ENCODE measurements around the gene UHRF2. TPM values are rescaled to one million over a fixed set of nuclear protein-coding genes. Genes with fewer than 3 reads are reported as not detected.
A peak's percentile ranks its signal among the peaks of the same experiment; 100 is the strongest.
"Not testable (repeated sequence)": the region's sequence is repeated elsewhere in the genome, so short reads cannot be mapped to it uniquely, and the experiment has no call there.

UHRF2 gene, protein sequence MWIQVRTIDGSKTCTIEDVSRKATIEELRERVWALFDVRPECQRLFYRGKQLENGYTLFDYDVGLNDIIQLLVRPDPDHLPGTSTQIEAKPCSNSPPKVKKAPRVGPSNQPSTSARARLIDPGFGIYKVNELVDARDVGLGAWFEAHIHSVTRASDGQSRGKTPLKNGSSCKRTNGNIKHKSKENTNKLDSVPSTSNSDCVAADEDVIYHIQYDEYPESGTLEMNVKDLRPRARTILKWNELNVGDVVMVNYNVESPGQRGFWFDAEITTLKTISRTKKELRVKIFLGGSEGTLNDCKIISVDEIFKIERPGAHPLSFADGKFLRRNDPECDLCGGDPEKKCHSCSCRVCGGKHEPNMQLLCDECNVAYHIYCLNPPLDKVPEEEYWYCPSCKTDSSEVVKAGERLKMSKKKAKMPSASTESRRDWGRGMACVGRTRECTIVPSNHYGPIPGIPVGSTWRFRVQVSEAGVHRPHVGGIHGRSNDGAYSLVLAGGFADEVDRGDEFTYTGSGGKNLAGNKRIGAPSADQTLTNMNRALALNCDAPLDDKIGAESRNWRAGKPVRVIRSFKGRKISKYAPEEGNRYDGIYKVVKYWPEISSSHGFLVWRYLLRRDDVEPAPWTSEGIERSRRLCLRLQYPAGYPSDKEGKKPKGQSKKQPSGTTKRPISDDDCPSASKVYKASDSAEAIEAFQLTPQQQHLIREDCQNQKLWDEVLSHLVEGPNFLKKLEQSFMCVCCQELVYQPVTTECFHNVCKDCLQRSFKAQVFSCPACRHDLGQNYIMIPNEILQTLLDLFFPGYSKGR
- 31.6 TPM for polyA plus RNA-seq (2012; ENCODE audit: low read depth, missing spikeins)

DNA sequence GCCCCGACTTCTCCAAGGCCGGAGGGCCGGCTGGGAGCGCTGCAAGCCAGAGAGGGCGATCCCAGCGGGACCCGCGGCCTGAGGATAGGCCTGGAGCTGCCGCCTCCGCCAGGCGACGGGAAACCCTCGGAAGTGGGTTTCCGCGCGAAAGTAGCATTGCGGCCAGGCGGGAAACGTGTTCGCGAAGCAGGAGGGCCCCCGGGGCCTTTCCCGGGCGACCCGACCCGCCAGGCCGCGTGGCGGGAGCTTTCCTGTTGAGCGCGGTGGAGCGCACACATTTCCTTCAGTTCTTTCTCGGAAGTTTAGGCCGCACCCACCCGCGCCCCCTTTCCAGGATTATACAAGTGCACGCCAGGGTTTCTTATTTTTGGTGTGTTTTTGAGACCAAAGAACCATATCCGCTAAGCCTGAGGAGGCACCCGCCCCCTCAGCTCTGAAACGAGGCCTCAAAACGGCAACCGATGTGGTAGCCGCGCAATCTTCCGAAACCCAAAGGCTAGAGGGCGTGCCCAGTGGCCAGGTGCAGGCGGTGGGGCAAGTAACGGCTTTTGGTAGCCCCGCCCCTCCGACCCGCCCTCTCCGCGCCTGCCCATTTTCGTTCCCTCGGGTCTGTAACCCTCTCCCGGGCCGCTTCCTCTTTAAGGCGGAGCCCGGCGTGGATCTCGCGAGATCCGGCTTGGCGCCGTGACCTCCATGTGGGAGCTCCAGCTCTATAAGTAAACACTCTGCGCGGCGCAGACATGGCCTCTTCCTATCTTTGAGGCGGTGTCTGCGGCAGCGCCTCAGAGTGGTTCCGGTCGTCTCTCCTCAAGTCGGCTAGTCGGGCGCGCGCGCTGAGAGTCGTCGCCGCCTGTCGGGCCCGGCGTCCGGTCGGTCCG is at the start of gene UHRF2:
Gene UHRF2 (plus strand): TSS at position 713 of the 878 bp plus-strand sequence. CDS start 292 bp downstream, outside the sequence.
- peak; percentile 92 for FAIRE-seq
- peak; percentile 33 for TF ChIP-seq PAX5 (IDR thresholded peaks at IDR 0.05; ENCODE audit: insufficient read depth, low read length, severe bottlenecking)
- TF ChIP-seq POLR2AphosphoS5 (IDR thresholded peaks at IDR 0.05; ENCODE audit: low read depth, low read length) = peak; percentile 90
- TF ChIP-seq POLR2A (IDR thresholded peaks at IDR 0.05; ENCODE audit: low read depth, low read length) = peak; percentile 95
- TF ChIP-seq TAF1 (IDR thresholded peaks at IDR 0.05; ENCODE audit: low read depth, low read length) = peak; percentile 88
- peak; percentile 31; the same call in 1 of the 2 replicates for TF ChIP-seq POU2F2 (IDR thresholded peaks at IDR 0.05; ENCODE audit: low read depth, low read length)
- peak; percentile 86 for TF ChIP-seq SPI1 (IDR thresholded peaks at IDR 0.05; ENCODE audit: low read depth, low read length)
- peak; percentile 88 for DNase-seq (ENCODE audit: insufficient read length, low spot score)

DNA sequence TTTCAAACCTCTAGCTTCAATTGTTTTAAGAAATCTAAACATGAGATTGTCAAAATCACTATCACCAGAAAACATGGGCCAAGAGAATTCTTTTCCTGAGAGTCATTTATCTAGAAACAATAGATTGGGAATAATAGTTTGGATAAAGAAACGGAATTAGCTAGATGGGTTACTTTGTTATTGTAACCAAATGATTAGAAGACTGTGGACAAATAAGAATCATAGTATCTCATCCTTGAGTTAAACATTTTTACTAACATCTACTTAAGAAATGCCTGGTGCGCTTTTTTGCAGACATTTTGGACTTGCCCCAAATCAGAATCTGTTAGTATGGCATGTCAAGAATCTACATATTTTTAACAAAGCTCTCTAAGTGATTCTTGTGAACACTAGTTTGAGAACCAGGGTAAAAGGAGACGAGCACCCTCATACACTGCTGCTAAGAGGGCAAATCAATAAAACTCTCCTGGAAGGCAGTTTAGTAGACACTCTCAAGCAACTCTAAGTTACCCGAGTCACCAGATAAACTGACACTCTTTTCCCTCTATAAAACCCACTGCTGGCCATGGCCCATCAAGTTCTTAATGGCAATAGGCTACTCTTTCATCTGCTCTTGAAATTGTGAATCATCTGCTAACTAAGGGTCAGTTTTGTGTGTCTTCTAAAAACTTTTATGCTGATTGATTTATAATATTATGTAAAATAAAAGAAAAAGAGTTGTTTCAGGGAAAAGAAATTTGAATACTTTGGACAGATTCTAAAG is 45.7 kb upstream of the UHRF2 start:
- FAIRE-seq (no peak), DNase-seq (ENCODE audit: insufficient read length, low spot score) (no peak)
- TF ChIP-seq POLR2A (IDR thresholded peaks at IDR 0.05; ENCODE audit: low read depth, low read length) = no peak
- TF ChIP-seq PAX5 (IDR thresholded peaks at IDR 0.05; ENCODE audit: insufficient read depth, low read length, severe bottlenecking) = no peak
- no peak for TF ChIP-seq SPI1 (IDR thresholded peaks at IDR 0.05; ENCODE audit: low read depth, low read length)
- no peak for TF ChIP-seq POU2F2 (IDR thresholded peaks at IDR 0.05; ENCODE audit: low read depth, low read length)
- no peak for TF ChIP-seq TAF1 (IDR thresholded peaks at IDR 0.05; ENCODE audit: low read depth, low read length)
- no peak for TF ChIP-seq POLR2AphosphoS5 (IDR thresholded peaks at IDR 0.05; ENCODE audit: low read depth, low read length)

DNA sequence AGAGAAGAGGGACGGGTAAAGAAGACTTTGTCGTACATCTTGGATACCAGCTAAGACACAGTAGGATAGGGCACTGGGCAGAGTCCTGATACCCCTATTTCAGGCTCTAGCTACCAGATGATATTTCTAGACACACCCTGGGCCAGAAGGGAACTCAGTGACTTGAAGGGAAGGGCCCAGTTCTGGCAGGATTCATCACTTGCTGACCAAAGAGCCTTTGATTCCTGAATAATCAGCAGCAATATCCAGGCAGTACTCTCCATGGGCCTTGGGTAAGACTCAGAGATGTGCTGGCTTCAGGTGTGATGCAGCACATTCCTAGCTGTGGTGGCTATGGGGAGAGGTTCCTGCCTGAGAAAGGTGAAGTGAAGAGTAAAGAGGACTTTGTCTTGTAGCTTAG is 44.2 kb upstream of the UHRF2 start:
- FAIRE-seq (no peak), DNase-seq (ENCODE audit: insufficient read length, low spot score) (no peak)
- TF ChIP-seq SPI1 (IDR thresholded peaks at IDR 0.05; ENCODE audit: low read depth, low read length) = no peak
- no peak for TF ChIP-seq PAX5 (IDR thresholded peaks at IDR 0.05; ENCODE audit: insufficient read depth, low read length, severe bottlenecking)

DNA sequence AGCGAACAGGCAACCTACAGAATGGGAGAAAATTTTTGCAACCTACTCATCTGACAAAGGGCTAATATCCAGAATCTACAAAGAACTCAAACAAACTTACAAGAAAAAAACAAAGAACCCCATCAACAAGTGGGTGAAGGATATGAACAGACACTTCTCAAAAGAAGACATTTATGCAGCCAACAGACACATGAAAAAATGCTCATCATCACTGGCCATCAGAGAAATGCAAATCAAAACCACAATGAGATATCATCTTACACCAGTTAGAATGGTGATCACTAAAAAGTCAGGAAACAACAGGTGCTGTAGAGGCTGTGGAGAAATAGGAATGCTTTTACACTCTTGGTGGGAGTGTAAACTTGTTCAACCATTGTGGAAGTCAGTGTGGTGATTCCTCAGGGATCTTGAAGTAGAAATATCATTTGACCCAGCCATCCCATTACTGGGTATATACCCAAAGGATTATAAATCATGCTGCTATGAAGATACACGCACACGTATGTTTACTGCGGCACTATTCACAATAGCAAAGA is 31.5 kb upstream of the UHRF2 start:
- DNase-seq (ENCODE audit: insufficient read length, low spot score); FAIRE-seq: not testable (repeated sequence)

DNA sequence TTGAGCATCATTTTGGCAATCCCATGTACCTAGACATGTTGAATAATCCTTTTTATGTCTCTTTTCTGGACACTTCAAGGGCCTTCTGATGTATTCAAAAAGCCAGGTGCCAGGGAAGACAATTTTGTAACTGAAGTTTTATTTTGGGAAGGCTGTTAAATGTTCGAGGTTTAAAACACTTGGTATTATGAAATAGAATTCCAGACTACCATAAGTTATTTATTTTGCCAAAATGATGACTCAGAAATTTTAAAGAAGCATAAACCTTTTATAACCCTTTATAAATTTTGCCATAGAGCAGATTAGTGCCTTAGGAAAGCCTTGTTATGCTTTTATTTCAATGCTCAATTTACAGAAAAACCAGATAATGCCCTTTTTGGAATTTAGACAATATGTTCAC is 30.3 kb upstream of the UHRF2 start:
- FAIRE-seq (no peak), DNase-seq (ENCODE audit: insufficient read length, low spot score) (no peak)
- no peak for TF ChIP-seq SPI1 (IDR thresholded peaks at IDR 0.05; ENCODE audit: low read depth, low read length)
- TF ChIP-seq PAX5 (IDR thresholded peaks at IDR 0.05; ENCODE audit: insufficient read depth, low read length, severe bottlenecking) = no peak
- no peak for TF ChIP-seq POLR2A (IDR thresholded peaks at IDR 0.05; ENCODE audit: low read depth, low read length)
- no peak for TF ChIP-seq POLR2AphosphoS5 (IDR thresholded peaks at IDR 0.05; ENCODE audit: low read depth, low read length)
- no peak for TF ChIP-seq POU2F2 (IDR thresholded peaks at IDR 0.05; ENCODE audit: low read depth, low read length)
- TF ChIP-seq TAF1 (IDR thresholded peaks at IDR 0.05; ENCODE audit: low read depth, low read length) = no peak

DNA sequence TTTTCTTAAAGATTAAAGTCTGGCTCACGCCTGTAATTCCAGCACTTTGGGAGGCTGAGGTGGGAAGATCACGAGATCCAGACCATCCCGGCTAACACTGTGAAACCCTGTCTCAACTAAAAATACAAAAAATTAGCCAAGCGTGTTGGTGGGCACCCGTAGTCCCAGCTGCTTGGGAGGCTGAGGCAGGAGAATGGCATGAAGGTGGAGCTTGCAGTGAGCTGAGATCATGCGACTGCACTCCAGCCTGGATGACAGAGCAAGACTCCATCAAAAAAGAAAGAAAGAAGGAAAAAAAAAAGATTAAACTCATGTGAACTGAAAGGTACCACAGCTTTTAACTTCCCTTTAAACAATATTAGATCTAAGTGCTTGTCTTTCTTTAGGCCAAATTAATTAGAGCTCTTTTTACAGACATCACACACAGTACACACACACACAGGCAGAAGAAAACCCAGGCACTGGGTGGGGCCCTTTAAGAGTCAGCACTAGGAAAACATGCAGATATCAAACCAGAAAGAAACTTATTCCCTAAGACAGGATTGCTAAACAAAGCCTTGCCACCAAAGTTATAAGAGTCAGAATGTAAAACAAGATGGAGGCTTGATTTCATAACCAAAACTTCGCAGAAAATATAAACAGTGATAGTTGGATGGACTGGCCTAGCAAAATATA is 29.3 kb upstream of the UHRF2 start:
- no peak for FAIRE-seq
- DNase-seq (ENCODE audit: insufficient read length, low spot score) = no peak
- TF ChIP-seq TAF1 (IDR thresholded peaks at IDR 0.05; ENCODE audit: low read depth, low read length) = no peak
- TF ChIP-seq SPI1 (IDR thresholded peaks at IDR 0.05; ENCODE audit: low read depth, low read length) = no peak
- no peak for TF ChIP-seq POLR2AphosphoS5 (IDR thresholded peaks at IDR 0.05; ENCODE audit: low read depth, low read length)
- no peak for TF ChIP-seq PAX5 (IDR thresholded peaks at IDR 0.05; ENCODE audit: insufficient read depth, low read length, severe bottlenecking)
- no peak for TF ChIP-seq POU2F2 (IDR thresholded peaks at IDR 0.05; ENCODE audit: low read depth, low read length)

DNA sequence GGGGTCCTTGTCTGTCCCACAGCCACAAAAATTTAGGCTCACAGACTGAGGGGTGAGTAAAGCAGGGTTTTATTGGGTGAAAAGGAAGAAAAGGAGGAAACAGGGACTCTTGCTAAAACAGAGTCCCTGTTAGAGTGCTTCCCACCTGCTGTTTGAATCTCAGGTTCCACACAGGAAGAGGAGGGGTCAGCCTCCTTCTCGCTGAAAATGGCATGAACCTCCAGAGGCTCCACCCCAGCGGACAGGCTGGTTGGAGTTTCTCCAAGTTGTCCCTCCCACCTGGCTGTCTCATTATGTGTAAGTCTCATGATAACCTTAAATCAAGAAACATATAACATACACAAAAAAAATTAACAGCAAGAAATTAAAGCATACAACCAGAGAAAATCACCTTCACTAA is 28.3 kb upstream of the UHRF2 start:
- no peak for DNase-seq (ENCODE audit: insufficient read length, low spot score)
- no peak for FAIRE-seq
- TF ChIP-seq TAF1 (IDR thresholded peaks at IDR 0.05; ENCODE audit: low read depth, low read length) (no peak), POLR2AphosphoS5 (IDR thresholded peaks at IDR 0.05; ENCODE audit: low read depth, low read length) (no peak), SPI1 (IDR thresholded peaks at IDR 0.05; ENCODE audit: low read depth, low read length) (no peak), PAX5 (IDR thresholded peaks at IDR 0.05; ENCODE audit: insufficient read depth, low read length, severe bottlenecking) (no peak), POLR2A (IDR thresholded peaks at IDR 0.05; ENCODE audit: low read depth, low read length) (no peak), POU2F2 (IDR thresholded peaks at IDR 0.05; ENCODE audit: low read depth, low read length) (no peak)

DNA sequence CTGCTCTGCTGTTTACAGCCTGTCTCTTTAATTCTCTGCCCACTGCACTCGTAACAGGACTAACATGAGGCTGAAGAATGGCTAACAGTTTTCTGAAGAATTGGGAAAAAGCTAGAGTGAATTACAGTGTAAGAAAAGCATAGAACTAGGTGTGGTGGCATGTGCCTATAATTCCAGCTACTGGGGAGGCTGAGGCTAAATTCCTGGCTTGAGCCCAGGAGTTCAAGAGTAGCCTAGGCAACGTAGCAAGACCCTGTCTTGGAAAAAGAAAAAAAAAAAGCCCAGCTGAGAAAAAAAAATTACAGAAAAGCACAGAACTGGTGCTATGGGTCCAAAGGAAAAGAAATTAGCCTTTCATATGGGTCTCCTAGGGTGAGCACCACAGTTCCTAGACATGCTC is 13.9 kb upstream of the UHRF2 start:
- TF ChIP-seq TAF1 (IDR thresholded peaks at IDR 0.05; ENCODE audit: low read depth, low read length) = no peak
- TF ChIP-seq POLR2AphosphoS5 (IDR thresholded peaks at IDR 0.05; ENCODE audit: low read depth, low read length) = no peak
- no peak for TF ChIP-seq POU2F2 (IDR thresholded peaks at IDR 0.05; ENCODE audit: low read depth, low read length)
- no peak for TF ChIP-seq POLR2A (IDR thresholded peaks at IDR 0.05; ENCODE audit: low read depth, low read length)
- no peak for TF ChIP-seq SPI1 (IDR thresholded peaks at IDR 0.05; ENCODE audit: low read depth, low read length)
- TF ChIP-seq PAX5 (IDR thresholded peaks at IDR 0.05; ENCODE audit: insufficient read depth, low read length, severe bottlenecking) = no peak
- DNase-seq (ENCODE audit: insufficient read length, low spot score) (no peak), FAIRE-seq (peak; percentile 23)
